OCI-LY3 (cell line): Measurements from ENCODE around the gene CRYBG1.
A peak's percentile ranks its signal among the peaks of the same experiment; 100 is the strongest.

Source experiments
- H2AFZ ChIP-seq: fragments of 200-600, 300-600 bp; shearing (Covaris generic); 2 replicates; pipeline ENCODE4 v1.6.0; 2014; ENCODE audit warnings: antibody characterized with exemption, low read depth, low read length
- H3K27ac ChIP-seq: fragments of 200-600, 300-600 bp; sonication (generic); 2 replicates; pipeline ENCODE4 v1.5.1; 2014; ENCODE audit warnings: mild to moderate bottlenecking, low read length, moderate library complexity, mixed read lengths
- H3K27me3 ChIP-seq: fragments of 200-600, 300-600 bp; sonication (generic); 2 replicates; pipeline ENCODE4 v1.6.1; 2014; ENCODE audit warnings: low read depth, low read length, mixed read lengths
- H3K36me3 ChIP-seq: fragments of 200-600, 300-600 bp; sonication (generic); replicated peaks from 2 replicates; pipeline ENCODE3; 2014; ENCODE audit warnings: low read depth, low read length, mixed read lengths
- H3K4me1 ChIP-seq: fragments of 300-600, 200-600 bp; sonication (generic); 2 replicates; pipeline ENCODE4 v1.6.1; 2014; ENCODE audit warnings: low read length, mixed read lengths
- H3K4me2 ChIP-seq: fragments of 200-600, 300-600 bp; sonication (generic); 2 replicates; pipeline ENCODE4 v1.6.1; 2014; ENCODE audit warnings: low read length, mixed read lengths
- H3K4me3 ChIP-seq: fragments of 300-600, 200-600 bp; sonication (generic); 2 replicates; pipeline ENCODE4 v1.5.1; 2014; ENCODE audit warnings: antibody characterized with exemption, mild to moderate bottlenecking, low read length, moderate library complexity
- H3K79me2 ChIP-seq: fragments of 300-600, 200-600 bp; shearing (Covaris generic); 2 replicates; pipeline ENCODE4 v1.6.1; 2014; ENCODE audit warnings: mild to moderate bottlenecking, low read length, mixed read lengths
- H3K9ac ChIP-seq: fragments of 300-600, 200-600 bp; shearing (Covaris generic); 2 replicates; pipeline ENCODE4 v1.6.0; 2014; ENCODE audit warnings: mild to moderate bottlenecking, low read length, moderate library complexity
- H3K9me3 ChIP-seq: fragments of 200-600, 300-600 bp; shearing (Covaris generic); 2 replicates; pipeline ENCODE4 v1.6.1; 2014; ENCODE audit warnings: low read length, mixed read lengths; ENCODE audit not compliant: insufficient read depth
- H4K20me1 ChIP-seq: fragments of 200-600, 300-600 bp; sonication (generic); 2 replicates; pipeline ENCODE4 v1.6.1; 2016; ENCODE audit warnings: low read length, mixed read lengths; ENCODE audit not compliant: insufficient read depth
- EZH2phosphoT487 ChIP-seq: fragments of 200-600 bp; shearing (Covaris generic); IDR thresholded peaks from 2 replicates; pipeline ENCODE4 v1.6.1; 2018; ENCODE audit warnings: antibody characterized with exemption, mixed run types, low read depth
- TF ChIP-seq, protein P1 (sequence below): fragments of 200-600, 300-600 bp; sonication (generic); IDR thresholded peaks from 2 replicates; pipeline ENCODE4 v1.5.1; 2014; ENCODE audit warnings: antibody characterized with exemption, low read length, low read depth

The CRYBG1 gene

DNA sequence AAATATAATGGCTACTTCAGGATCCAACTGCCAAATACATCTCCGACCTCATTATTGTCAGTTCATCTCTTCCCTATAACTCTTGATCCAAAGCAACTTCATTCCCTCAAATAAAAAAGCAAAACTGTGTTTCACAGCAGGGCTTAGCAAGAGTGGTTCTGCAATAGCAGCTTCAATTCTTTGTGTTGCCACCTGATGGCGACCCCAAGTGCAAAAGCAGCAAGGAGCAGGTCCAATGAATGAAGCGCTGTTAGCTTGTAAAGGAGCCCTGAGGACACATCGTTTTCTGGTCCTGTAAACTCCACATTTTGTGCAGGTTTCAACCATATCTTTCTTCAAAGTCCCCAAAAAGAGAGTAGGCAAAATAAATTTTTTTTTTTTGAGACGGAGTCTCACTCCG, 249.2 kb downstream of the CRYBG1 start:
- no peaks in the 10 kb centered on the region for H4K20me1 ChIP-seq
- H3K9ac ChIP-seq, result no peak overlapping the region
- no peaks in the 10 kb centered on the region for H3K9me3 ChIP-seq
- H3K27ac ChIP-seq, result no peak overlapping the region
- H3K4me1 ChIP-seq, result peaks cover 51% of the 10 kb centered on the region
- peaks cover 5% of the 10 kb centered on the region for H3K79me2 ChIP-seq
- H3K36me3 ChIP-seq, result peaks cover 6% of the 10 kb centered on the region
- no peaks in the 10 kb centered on the region for H3K27me3 ChIP-seq
- H3K4me2 ChIP-seq, result no peak overlapping the region
- H3K4me3 ChIP-seq, result no peak overlapping the region
- H2AFZ ChIP-seq, result no peak overlapping the region
- no peak for TF ChIP-seq EZH2phosphoT487
- TF ChIP-seq, protein P1, sequence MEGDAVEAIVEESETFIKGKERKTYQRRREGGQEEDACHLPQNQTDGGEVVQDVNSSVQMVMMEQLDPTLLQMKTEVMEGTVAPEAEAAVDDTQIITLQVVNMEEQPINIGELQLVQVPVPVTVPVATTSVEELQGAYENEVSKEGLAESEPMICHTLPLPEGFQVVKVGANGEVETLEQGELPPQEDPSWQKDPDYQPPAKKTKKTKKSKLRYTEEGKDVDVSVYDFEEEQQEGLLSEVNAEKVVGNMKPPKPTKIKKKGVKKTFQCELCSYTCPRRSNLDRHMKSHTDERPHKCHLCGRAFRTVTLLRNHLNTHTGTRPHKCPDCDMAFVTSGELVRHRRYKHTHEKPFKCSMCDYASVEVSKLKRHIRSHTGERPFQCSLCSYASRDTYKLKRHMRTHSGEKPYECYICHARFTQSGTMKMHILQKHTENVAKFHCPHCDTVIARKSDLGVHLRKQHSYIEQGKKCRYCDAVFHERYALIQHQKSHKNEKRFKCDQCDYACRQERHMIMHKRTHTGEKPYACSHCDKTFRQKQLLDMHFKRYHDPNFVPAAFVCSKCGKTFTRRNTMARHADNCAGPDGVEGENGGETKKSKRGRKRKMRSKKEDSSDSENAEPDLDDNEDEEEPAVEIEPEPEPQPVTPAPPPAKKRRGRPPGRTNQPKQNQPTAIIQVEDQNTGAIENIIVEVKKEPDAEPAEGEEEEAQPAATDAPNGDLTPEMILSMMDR, result peak; percentile 57

DNA sequence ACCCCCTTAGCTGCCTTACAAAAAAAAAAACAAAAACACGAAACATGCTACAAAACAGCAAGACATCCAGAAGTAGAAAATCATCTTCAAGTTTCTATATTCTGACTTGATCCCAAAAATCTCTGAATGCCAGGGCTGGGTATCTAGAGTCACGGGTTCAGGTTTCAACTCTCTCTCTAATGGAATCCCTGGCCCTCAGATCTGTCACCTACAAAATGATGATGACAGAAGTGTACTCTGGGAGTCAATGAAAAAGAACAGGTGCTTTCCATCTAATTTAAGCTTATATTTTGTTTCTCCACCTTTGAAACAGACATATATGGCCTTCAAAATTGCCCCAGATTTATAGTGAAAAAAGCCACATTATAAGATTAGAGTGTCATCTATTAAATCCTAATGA, 250.5 kb downstream of the CRYBG1 start:
- no peak for TF ChIP-seq EZH2phosphoT487
- TF ChIP-seq, protein P1, result no peak
- Histone ChIP-seq H3K27ac (no peak overlapping the region), H3K36me3 (peaks cover 6% of the 10 kb centered on the region), H3K4me2 (no peak overlapping the region), H3K4me3 (no peak overlapping the region), H3K79me2 (peaks cover 5% of the 10 kb centered on the region), H3K4me1 (peaks cover 57% of the 10 kb centered on the region), H3K9me3 (no peaks in the 10 kb centered on the region), H3K9ac (no peak overlapping the region), H3K27me3 (no peaks in the 10 kb centered on the region), H2AFZ (no peak overlapping the region), H4K20me1 (no peaks in the 10 kb centered on the region)

DNA sequence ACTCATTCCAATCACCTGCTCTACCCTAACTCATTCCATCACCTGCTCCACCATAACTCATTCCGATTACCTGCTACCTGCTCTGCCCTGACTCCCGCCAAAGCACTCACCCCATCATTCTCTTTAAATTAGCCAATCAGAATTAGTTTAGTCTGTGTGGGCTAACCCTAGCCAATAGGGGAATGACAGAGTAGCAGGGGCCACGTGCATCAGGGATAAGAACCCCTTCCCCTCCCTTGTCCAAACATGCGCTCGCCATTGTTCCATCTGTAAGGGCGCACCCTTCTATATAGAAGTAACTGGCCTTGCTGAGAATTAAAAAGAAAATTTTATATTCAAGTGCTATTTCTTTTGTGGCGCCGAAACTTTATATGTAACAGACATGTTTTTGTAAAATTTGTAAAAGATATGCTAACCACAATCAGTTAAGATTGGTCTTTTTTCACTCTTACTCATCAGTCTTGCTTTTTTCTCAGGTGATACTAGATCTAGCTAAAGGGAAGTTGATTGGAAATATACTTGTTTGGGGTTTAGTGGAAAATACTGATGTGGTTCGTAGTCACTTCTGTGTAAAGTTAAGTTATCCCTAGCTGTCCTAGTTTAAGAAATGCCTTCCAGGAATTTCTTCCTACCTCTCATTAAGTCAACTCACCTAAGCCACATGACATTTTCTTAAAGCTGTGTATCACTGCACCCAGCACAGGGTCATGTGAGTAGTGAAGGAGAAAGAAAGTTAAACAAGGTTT, 252.3 kb downstream of the CRYBG1 start:
- no peaks in the 10 kb centered on the region for H3K27me3 ChIP-seq
- peaks cover 13% of the 10 kb centered on the region for H3K36me3 ChIP-seq
- no peaks in the 10 kb centered on the region for H4K20me1 ChIP-seq
- H2AFZ ChIP-seq, result no peak overlapping the region
- peak overlapping the region; percentile 84 for H3K27ac ChIP-seq
- TF ChIP-seq EZH2phosphoT487, result no peak
- TF ChIP-seq, protein P1, result no peak
- H3K9me3 ChIP-seq, result no peaks in the 10 kb centered on the region
- H3K4me2 ChIP-seq, result peak overlapping the region; percentile 62
- H3K4me1 ChIP-seq, result peaks cover 50% of the 10 kb centered on the region
- peak overlapping the region; percentile 54 for H3K9ac ChIP-seq
- H3K4me3 ChIP-seq, result peak overlapping the region; percentile 32; the same call in 1 of the 2 replicates
- peaks cover 5% of the 10 kb centered on the region for H3K79me2 ChIP-seq

DNA sequence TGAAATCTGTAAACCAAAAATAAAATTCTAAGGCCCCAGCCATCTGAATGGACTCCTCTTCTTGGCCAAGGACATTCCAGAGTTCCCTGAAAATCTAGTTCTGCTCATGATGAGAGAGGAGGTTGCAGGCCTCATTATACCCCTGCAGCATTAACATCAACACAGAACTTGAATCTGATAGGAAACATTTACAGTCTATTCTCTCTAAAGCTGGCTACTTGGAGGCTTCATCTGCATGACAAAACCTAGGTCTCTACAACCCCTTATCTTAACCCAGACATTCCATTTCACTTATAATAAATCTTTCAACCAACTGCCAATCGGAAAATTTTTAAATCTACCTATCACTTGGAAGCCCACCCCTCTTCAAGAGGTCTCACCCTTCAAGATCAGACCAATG, 253.1 kb downstream of the CRYBG1 start:
- H3K79me2 ChIP-seq, result peaks cover 5% of the 10 kb centered on the region
- H4K20me1 ChIP-seq, result no peaks in the 10 kb centered on the region
- no peak for TF ChIP-seq EZH2phosphoT487
- TF ChIP-seq, protein P1, result no peak
- H2AFZ ChIP-seq, result no peak overlapping the region
- H3K9ac ChIP-seq, result peak overlapping the region; percentile 54
- H3K4me3 ChIP-seq, result no peak overlapping the region; the same call in 1 of the 2 replicates
- H3K27ac ChIP-seq, result peak overlapping the region; percentile 84
- H3K36me3 ChIP-seq, result peaks cover 18% of the 10 kb centered on the region
- no peaks in the 10 kb centered on the region for H3K9me3 ChIP-seq
- H3K4me2 ChIP-seq, result peak overlapping the region; percentile 62
- no peaks in the 10 kb centered on the region for H3K27me3 ChIP-seq
- peaks cover 44% of the 10 kb centered on the region for H3K4me1 ChIP-seq
